ENCODE results near the gene GPR63.

GPR63 gene

GRCh38 chr6:96865055-96865405 is 27.8 kb upstream of the GPR63 start:
- no peak for TF ChIP-seq CTCF (IDR thresholded peaks at IDR 0.05; ENCODE audit: low read depth, low read length, missing control alignments)
- DNase-seq (ENCODE audit: low read depth): no peak
- in situ Hi-C loops (cut with HindIII; ENCODE audit: low sequenced_read_pairs): loop anchor here (25.0 kb wide), 1 partner anchor 203 kb away; no protein-coding TSS in a partner anchor
- no peak overlapping the region for H3K4me3 ChIP-seq (ENCODE audit: low read depth, low read length)

DNA sequence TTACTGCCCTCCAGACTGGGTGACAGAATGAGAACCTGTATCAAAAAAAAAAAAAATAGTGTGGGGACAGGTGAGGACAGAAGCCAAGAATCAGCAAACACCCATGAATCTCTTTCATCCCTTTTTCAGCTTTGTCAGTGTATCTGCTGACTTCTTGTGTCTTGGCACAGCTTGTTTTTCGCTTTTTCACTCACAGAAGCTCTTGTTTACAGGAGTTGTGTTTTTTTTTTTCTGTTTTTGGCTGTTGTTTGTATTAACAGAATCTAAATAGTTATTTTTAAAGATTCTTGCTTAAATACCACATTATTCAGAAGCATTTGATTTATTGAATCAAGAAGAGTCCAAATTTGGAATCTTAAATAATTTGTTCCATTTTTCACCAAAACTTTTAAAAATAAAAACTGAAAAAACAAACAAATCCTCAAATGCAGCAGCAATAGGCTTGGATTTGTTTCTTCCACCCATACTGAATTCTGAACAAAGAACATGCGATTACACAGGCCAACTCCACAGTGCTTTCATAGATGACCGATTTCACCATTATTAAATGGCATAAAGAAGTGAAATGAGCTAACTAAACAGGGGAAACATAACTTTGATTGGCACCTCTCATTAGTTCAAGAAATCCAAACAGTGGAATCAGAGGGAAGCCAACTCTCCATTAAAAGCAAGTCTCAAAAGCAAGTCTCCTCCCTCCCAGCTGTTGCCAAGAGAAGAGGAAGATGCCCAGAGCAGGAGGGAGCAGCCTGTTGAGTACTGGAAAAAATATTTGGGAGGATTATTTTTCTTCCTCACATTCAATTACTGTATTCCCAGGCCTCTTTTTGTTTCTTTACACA is 27.2 kb upstream of the GPR63 start:
- DNase-seq (ENCODE audit: low read depth): no peak
- H3K4me3 ChIP-seq (ENCODE audit: low read depth, low read length): no peak overlapping the region
- TF ChIP-seq CTCF (IDR thresholded peaks at IDR 0.05; ENCODE audit: low read depth, low read length, missing control alignments): no peak
- in situ Hi-C loops (cut with HindIII; ENCODE audit: low sequenced_read_pairs): loop anchor here (25.0 kb wide), 1 partner anchor 202 kb away; no protein-coding TSS in a partner anchor

DNA sequence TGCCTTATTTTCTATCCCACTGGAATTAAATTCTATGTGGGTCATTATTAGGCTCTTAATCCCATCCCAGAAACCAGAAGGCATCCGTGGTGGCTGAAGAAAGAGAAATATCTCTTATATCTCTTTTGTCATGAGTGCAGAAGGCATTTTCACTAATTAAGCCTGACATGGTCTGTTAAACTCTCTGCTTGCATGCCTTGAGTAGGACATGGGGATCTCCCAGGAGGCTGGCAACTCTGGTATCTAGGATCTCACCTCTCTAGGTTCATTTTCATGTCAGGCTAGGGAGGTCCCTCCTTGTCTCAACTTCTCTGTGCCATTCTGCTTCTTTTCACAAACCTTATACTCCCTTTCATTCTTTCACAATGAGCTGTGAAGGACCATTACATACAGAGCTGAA is 25.3 kb upstream of the GPR63 start:
- H3K4me3 ChIP-seq (ENCODE audit: low read depth, low read length): no peak overlapping the region
- in situ Hi-C loops (cut with HindIII; ENCODE audit: low sequenced_read_pairs): loop anchor here (25.0 kb wide), 1 partner anchor 200 kb away; no protein-coding TSS in a partner anchor
- no peak for DNase-seq (ENCODE audit: low read depth)
- TF ChIP-seq CTCF (IDR thresholded peaks at IDR 0.05; ENCODE audit: low read depth, low read length, missing control alignments): no peak

DNA sequence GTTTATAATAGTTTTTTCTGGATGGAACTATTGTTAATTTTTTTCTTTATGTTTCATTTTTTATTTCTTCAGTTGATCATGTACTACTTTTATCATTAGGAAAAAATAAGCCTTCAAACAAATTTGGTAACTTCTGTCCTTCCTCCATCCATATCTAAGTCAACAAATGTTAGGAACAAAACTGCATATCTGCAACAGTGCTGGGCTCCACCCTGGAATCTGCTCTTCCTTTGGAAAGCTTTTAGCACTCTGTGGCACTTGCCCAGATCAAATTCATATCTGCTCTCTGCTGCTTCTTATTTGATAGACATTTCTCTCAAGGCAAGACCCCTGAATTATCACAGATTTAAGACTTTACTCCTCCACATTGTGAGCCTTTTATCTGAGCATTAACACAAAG is 24.3 kb upstream of the GPR63 start:
- no peak for DNase-seq (ENCODE audit: low read depth)
- in situ Hi-C loops (cut with HindIII; ENCODE audit: low sequenced_read_pairs): loop anchor here (25.0 kb wide), 1 partner anchor 199 kb away; no protein-coding TSS in a partner anchor
- H3K4me3 ChIP-seq (ENCODE audit: low read depth, low read length): no peak overlapping the region
- no peak for TF ChIP-seq CTCF (IDR thresholded peaks at IDR 0.05; ENCODE audit: low read depth, low read length, missing control alignments)

- in situ Hi-C loops (cut with HindIII; ENCODE audit: low sequenced_read_pairs): loop anchor here (25.0 kb wide), 1 partner anchor 195 kb away; no protein-coding TSS in a partner anchor
- no peak for TF ChIP-seq CTCF (IDR thresholded peaks at IDR 0.05; ENCODE audit: low read depth, low read length, missing control alignments)
These were observed 19.6 kb upstream of the GPR63 start for GRCh38 chr6:96856856-96857255.

GRCh38 chr6:96853083-96853482 is 15.8 kb upstream of the GPR63 start:
- in situ Hi-C loops (cut with HindIII; ENCODE audit: low sequenced_read_pairs): loop anchor here (25.0 kb wide), 1 partner anchor 191 kb away; no protein-coding TSS in a partner anchor
- no peak for TF ChIP-seq CTCF (IDR thresholded peaks at IDR 0.05; ENCODE audit: low read depth, low read length, missing control alignments)
- no peak for DNase-seq (ENCODE audit: low read depth)
- no peak overlapping the region for H3K4me3 ChIP-seq (ENCODE audit: low read depth, low read length)

More at GRCh38 chr6:96856856-96857255, 19.6 kb upstream of the GPR63 start:
- no peak overlapping the region for H3K4me3 ChIP-seq (ENCODE audit: low read depth, low read length)
- no peak for DNase-seq (ENCODE audit: low read depth)
